ENCODE results near the gene ADSL. TPM values are rescaled to one million over a fixed set of nuclear protein-coding genes. Genes with fewer than 3 reads are reported as not detected.

ADSL gene
- total RNA-seq, 2 experiments from 2014 or later, result 117 to 137 TPM

DNA sequence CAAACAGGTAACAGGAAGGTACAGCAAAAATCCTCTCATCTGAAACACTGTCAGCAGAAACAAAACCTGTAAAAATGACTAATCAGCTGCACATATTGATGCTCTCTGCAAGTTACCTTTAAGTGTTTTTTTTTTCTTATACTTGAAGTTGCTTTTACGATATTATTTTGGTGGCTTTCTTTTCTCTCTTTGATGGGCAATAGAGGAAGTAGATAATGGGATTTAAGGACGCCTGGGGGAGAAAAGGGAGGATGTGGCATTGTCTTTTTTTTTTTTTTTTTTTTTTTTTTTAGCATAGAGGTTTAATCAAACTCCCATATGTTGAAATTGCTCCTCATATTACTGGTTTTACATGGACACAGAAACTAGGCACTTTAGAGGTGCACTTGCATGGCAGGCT lies 11.4 kb upstream of the ADSL start:
- no peak for DNase-seq (ENCODE audit: low spot score)
- no peak for TF ChIP-seq EZH2phosphoT487 (IDR thresholded peaks at IDR 0.05; ENCODE audit: borderline replicate concordance, low read depth, low read length)
- TF ChIP-seq, protein P1, sequence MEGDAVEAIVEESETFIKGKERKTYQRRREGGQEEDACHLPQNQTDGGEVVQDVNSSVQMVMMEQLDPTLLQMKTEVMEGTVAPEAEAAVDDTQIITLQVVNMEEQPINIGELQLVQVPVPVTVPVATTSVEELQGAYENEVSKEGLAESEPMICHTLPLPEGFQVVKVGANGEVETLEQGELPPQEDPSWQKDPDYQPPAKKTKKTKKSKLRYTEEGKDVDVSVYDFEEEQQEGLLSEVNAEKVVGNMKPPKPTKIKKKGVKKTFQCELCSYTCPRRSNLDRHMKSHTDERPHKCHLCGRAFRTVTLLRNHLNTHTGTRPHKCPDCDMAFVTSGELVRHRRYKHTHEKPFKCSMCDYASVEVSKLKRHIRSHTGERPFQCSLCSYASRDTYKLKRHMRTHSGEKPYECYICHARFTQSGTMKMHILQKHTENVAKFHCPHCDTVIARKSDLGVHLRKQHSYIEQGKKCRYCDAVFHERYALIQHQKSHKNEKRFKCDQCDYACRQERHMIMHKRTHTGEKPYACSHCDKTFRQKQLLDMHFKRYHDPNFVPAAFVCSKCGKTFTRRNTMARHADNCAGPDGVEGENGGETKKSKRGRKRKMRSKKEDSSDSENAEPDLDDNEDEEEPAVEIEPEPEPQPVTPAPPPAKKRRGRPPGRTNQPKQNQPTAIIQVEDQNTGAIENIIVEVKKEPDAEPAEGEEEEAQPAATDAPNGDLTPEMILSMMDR (conservative IDR thresholded peaks at IDR 0.05; ENCODE audit: low read length), result no peak
- Histone ChIP-seq H3K79me2 (ENCODE audit: insufficient read depth, low read depth, low read length) (no peaks in the 10 kb centered on the region), H3K4me3 (ENCODE audit: low read depth, low read length, poor library complexity, severe bottlenecking) (no peak overlapping the region), H4K20me1 (ENCODE audit: insufficient read depth, low read length) (no peaks in the 10 kb centered on the region), H3K4me2 (ENCODE audit: low read length) (peak overlapping the region; percentile 30; the same call in 1 of the 2 replicates), H3K4me1 (ENCODE audit: insufficient read depth, low read length, poor library complexity, severe bottlenecking) (peaks cover 26% of the 10 kb centered on the region), H3K36me3 (ENCODE audit: insufficient read depth, low read length) (no peaks in the 10 kb centered on the region; the same call in 1 of the 2 replicates), H2AFZ (ENCODE audit: low read length) (no peak overlapping the region), H3K27ac (ENCODE audit: low read depth, low read length, poor library complexity, severe bottlenecking) (no peak overlapping the region), H3K9me3 (ENCODE audit: low read length) (no peaks in the 10 kb centered on the region), H3K9me2 (ENCODE audit: insufficient read depth, low read length) (no peaks in the 10 kb centered on the region)
- intact Hi-C loops (cut with micrococcal nuclease; ENCODE audit: unreplicated experiment), result no loop called here
- BruUV-seq (replicated peaks), result no TSS peak
- ChIA-PET POLR2A (interaction anchor here (0.7 kb wide), 1 partner anchor 395 kb away, joined by 4 read pairs; no protein-coding TSS in a partner anchor), CTCF (ENCODE audit: unreplicated experiment) (no interaction called here)

DNA sequence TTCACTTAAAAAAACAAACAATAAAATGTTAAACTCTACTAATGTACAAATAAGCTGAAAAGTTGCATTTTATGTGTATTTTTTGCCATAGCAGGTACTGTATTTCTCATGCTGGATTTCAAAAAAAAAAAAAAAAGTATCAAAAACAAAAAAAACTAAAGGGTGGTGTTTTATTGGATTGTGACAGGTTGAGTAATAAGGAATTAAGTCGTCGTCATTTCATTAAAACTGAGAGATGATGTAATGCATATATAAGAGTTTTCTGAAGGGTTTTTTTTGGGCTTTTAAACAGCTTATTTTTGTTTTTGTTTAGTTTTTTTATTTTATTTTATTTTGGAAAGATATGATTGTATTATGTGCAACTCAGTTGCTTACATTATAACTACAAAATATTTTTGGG lies 10.9 kb upstream of the ADSL start:
- TF ChIP-seq, protein P1 (conservative IDR thresholded peaks at IDR 0.05; ENCODE audit: low read length), result no peak
- no peak for TF ChIP-seq EZH2phosphoT487 (IDR thresholded peaks at IDR 0.05; ENCODE audit: borderline replicate concordance, low read depth, low read length)
- ChIA-PET POLR2A (interaction anchor here (0.6 to 0.7 kb wide), 3 partner anchors 135 to 395 kb away, joined by 3 to 4 read pairs (median 4); no protein-coding TSS in a partner anchor), CTCF (ENCODE audit: unreplicated experiment) (no interaction called here)
- H3K4me2 ChIP-seq (ENCODE audit: low read length), result 0 out of 2 replicates have a peak overlapping the region, but pooled peaks have one; percentile 30
- no peak overlapping the region for H2AFZ ChIP-seq (ENCODE audit: low read length)
- no peaks in the 10 kb centered on the region for H3K9me2 ChIP-seq (ENCODE audit: insufficient read depth, low read length)
- H3K4me1 ChIP-seq (ENCODE audit: insufficient read depth, low read length, poor library complexity, severe bottlenecking), result peaks cover 26% of the 10 kb centered on the region
- no peaks in the 10 kb centered on the region for H3K79me2 ChIP-seq (ENCODE audit: insufficient read depth, low read depth, low read length)
- intact Hi-C loops (cut with micrococcal nuclease; ENCODE audit: unreplicated experiment), result no loop called here
- H3K36me3 ChIP-seq (ENCODE audit: insufficient read depth, low read length), result no peaks in the 10 kb centered on the region; the same call in 1 of the 2 replicates
- H4K20me1 ChIP-seq (ENCODE audit: insufficient read depth, low read length), result no peaks in the 10 kb centered on the region
- DNase-seq (ENCODE audit: low spot score), result no peak
- no peak overlapping the region for H3K4me3 ChIP-seq (ENCODE audit: low read depth, low read length, poor library complexity, severe bottlenecking)
- no peak overlapping the region for H3K27ac ChIP-seq (ENCODE audit: low read depth, low read length, poor library complexity, severe bottlenecking)
- no peaks in the 10 kb centered on the region for H3K9me3 ChIP-seq (ENCODE audit: low read length)
- no TSS peak for BruUV-seq (replicated peaks)

DNA sequence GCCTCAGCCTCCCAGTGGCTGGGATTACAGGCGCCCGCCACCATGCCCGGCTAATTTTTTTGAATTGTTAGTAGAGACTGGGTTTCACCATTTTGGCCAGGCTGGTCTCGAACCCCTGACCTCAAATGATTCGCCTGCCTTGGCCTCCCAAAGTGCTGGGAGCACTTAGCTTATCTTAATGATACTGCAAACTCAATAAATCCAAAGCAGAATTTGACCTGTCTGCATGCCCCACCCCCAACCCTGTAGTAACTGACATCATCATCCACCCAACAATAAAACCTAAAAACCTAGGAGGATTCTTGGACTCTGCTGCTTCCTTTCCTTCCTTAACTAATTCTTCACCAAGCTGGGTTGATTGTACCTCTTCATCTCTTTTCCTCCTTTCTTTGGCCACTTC lies 6.3 kb upstream of the ADSL start:
- POLR2A ChIA-PET, result no interaction called here
- Histone ChIP-seq H2AFZ (ENCODE audit: low read length) (no peak overlapping the region), H3K9me3 (ENCODE audit: low read length) (no peaks in the 10 kb centered on the region), H3K4me2 (ENCODE audit: low read length) (no peak overlapping the region), H3K79me2 (ENCODE audit: insufficient read depth, low read depth, low read length) (peaks cover 4% of the 10 kb centered on the region; the same call in 1 of the 2 replicates), H3K27ac (ENCODE audit: low read depth, low read length, poor library complexity, severe bottlenecking) (no peak overlapping the region), H3K36me3 (ENCODE audit: insufficient read depth, low read length) (no peaks in the 10 kb centered on the region), H4K20me1 (ENCODE audit: insufficient read depth, low read length) (no peaks in the 10 kb centered on the region), H3K9me2 (ENCODE audit: insufficient read depth, low read length) (no peaks in the 10 kb centered on the region), H3K4me1 (ENCODE audit: insufficient read depth, low read length, poor library complexity, severe bottlenecking) (peaks cover 28% of the 10 kb centered on the region), H3K4me3 (ENCODE audit: low read depth, low read length, poor library complexity, severe bottlenecking) (no peak overlapping the region)
- no peak for DNase-seq (ENCODE audit: low spot score)
- intact Hi-C loops (cut with micrococcal nuclease; ENCODE audit: unreplicated experiment), result no loop called here
- TF ChIP-seq, protein P1 (conservative IDR thresholded peaks at IDR 0.05; ENCODE audit: low read length), result no peak
- TF ChIP-seq EZH2phosphoT487 (IDR thresholded peaks at IDR 0.05; ENCODE audit: borderline replicate concordance, low read depth, low read length), result no peak
- CTCF ChIA-PET (ENCODE audit: unreplicated experiment), result no interaction called here
- no TSS peak for BruUV-seq (replicated peaks)
